Measurements from ENCODE around the gene OXCT2.
A peak's percentile ranks its signal among the peaks of the same experiment; 100 is the strongest.

OXCT2 gene

DNA sequence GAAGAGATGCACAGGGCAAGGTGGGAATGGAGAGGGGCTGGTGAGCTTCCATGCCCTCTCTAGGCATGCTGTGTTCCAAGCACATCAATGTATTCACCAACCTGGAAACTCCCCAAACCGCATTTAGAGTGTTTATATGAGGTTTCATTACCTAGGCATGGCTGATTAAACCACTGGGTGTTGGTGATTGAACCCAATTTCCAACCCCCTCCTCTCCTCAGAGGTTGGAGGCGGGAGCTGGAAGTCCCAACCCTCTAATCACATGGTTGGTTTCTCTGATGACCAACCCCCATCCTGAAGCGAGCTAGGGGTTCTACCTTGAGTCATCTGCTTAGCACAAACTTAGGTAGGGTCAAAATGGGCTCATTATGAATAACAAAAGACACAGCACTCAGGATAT, 35.4 kb downstream of the OXCT2 start:
- ATAC-seq (peak; percentile 34), DNase-seq (peak in 1 of 2 donors; percentile 38)
- Mint-ChIP-seq H3K4me1 (peaks cover 52% of the 10 kb centered on the region), H3K4me3 (no peak overlapping the region), H3K27me3 (peaks cover 31% of the 10 kb centered on the region), H3K27ac (no peak overlapping the region), H3K9me3 (peaks cover 5 to 7% of the 10 kb centered on the region in 2 donors)

- H3K4me3 Mint-ChIP-seq, result no peak overlapping the region
- DNase-seq (no peak), ATAC-seq (no peak)
- H3K27ac Mint-ChIP-seq, result no peak overlapping the region
- H3K27me3 Mint-ChIP-seq, result peaks cover 57% of the 10 kb centered on the region
- peaks cover 5 to 7% of the 10 kb centered on the region in 2 donors for H3K9me3 Mint-ChIP-seq
- peaks cover 39% of the 10 kb centered on the region for H3K4me1 Mint-ChIP-seq
Measured at GRCh38 chr1:39733161-39733560, 38.0 kb downstream of the OXCT2 start.

DNA sequence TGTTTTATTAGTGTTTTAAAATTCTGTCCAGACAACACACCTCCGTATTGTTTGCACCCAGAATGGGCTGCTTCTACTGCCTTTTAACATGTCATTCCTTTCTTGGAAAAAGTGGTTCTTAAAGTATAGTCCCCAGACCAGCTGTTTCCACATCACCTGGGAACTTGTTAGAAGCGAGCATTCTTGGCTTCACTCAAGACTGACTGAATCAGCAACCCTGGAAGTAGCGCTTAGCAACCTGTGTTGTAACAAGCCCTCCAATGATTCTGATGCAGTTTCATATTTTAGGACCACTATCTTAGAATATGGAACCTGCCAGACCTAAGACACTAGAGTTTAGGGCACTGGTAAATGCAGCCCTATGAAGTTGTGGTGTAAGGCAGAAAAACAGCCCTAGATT, 38.4 kb downstream of the OXCT2 start:
- Mint-ChIP-seq H3K27me3 (peaks cover 61% of the 10 kb centered on the region), H3K9me3 (peaks cover 5 to 7% of the 10 kb centered on the region in 2 donors), H3K4me1 (peaks cover 39% of the 10 kb centered on the region), H3K27ac (no peak overlapping the region), H3K4me3 (no peak overlapping the region)
- ATAC-seq, result no peak
- DNase-seq, result no peak

DNA sequence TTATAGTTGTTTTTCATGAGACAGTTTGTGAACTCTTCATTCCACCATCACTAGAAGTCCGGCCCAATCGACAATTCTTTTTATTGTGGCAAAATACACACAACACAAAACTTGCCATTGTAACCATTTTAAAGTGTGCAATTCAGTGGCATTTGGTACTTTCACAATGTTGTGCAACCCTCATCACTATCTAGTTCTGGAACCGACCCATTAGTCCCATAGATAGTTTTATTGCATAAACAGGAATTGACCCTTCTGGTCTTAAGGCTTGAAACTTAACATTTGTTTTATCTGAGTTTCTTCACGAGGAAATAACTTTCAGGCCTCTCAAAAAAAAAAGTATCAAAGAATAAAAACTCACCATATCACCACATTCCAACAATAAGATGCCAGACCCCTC, 41.3 kb downstream of the OXCT2 start:
- Mint-ChIP-seq H3K9me3 (no peaks in the 10 kb centered on the region), H3K4me3 (no peak overlapping the region), H3K4me1 (peaks cover 25% of the 10 kb centered on the region), H3K27me3 (peaks cover 81% of the 10 kb centered on the region), H3K27ac (no peak overlapping the region)
- no peak for ATAC-seq
- DNase-seq, result no peak

GRCh38 chr1:39729030-39729429, 42.1 kb downstream of the OXCT2 start:
- Mint-ChIP-seq H3K27me3 (peaks cover 81% of the 10 kb centered on the region), H3K9me3 (no peaks in the 10 kb centered on the region), H3K4me1 (peaks cover 25% of the 10 kb centered on the region), H3K27ac (no peak overlapping the region), H3K4me3 (peak overlapping the region in 1 of 2 donors; percentile 26)
- ATAC-seq (no peak), DNase-seq (no peak)

- Mint-ChIP-seq H3K9me3 (no peaks in the 10 kb centered on the region), H3K27ac (no peak overlapping the region), H3K4me3 (peak overlapping the region; percentile 17 to 35), H3K4me1 (peaks cover 25% of the 10 kb centered on the region), H3K27me3 (peaks cover 74% of the 10 kb centered on the region)
- no peak for DNase-seq
- ATAC-seq, result no peak
Measured at GRCh38 chr1:39727932-39728317, 43.2 kb downstream of the OXCT2 start.

DNA sequence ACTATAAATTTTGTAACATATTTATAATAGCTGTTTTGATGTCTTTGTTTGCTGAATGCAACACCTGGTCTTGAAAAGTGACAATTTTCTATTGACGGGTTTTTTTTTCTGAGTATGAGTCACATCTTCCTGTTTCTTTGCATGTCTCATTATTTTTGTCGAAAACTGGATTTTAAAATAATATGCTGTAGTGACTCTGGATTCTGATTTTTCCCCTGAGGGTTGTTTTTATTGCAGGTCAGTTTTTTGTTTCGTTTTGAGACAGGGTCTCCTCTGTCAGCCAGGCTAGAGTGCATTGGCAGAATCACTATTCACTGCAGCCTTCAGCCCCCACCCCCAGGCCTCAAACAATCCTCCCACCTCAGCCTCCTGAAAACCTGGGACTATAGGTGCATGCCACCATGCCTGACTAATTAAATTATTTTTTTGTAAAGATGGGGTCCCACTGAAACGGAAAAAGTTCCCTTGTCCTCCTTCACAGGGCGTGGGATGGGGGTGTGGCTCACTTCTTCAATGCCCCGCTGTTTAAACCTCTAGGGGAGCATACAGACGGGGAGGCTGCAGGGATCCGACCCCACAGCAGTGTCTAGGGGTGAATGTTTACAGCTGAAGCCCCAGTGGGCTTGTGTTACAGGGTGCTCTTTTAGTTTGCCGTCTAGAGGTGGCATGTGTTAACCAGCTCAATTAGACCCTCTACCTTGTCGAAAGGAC, 43.8 kb downstream of the OXCT2 start:
- Mint-ChIP-seq H3K4me3 (peak overlapping the region; percentile 17 to 35), H3K27ac (no peak overlapping the region), H3K9me3 (no peaks in the 10 kb centered on the region), H3K4me1 (peaks cover 25% of the 10 kb centered on the region), H3K27me3 (peaks cover 73% of the 10 kb centered on the region)
- peak; percentile 39 for ATAC-seq
- no peak for DNase-seq

GRCh38 chr1:39726600-39726999, 44.5 kb downstream of the OXCT2 start:
- Mint-ChIP-seq H3K4me1 (peaks cover 25% of the 10 kb centered on the region), H3K27me3 (peaks cover 81% of the 10 kb centered on the region), H3K9me3 (no peaks in the 10 kb centered on the region), H3K27ac (no peak overlapping the region), H3K4me3 (no peak overlapping the region)
- DNase-seq, result no peak
- no peak for ATAC-seq

DNA sequence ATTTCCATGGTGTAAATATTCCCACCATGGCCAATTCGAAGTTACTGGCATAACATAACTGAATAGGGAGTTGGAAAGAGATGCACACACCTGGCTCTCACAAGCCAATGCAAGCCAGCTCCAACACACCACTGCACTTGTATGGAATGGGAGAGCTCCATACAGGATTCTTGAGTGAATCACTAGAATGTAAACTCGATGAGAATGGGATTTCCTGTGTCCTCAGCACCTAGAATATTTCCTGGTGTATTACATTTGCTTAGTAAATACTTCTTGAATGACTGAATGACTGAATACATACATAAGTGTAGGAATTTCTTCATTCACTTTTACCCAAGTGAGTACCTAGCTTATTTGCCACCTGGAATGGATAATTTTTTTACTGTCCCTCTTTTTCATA, 48.7 kb downstream of the OXCT2 start:
- peaks cover 65% of the 10 kb centered on the region for H3K27me3 Mint-ChIP-seq
- no peak for ATAC-seq
- no peak overlapping the region for H3K27ac Mint-ChIP-seq
- H3K9me3 Mint-ChIP-seq, result no peaks in the 10 kb centered on the region
- no peak for DNase-seq
- H3K4me3 Mint-ChIP-seq, result no peak overlapping the region
- H3K4me1 Mint-ChIP-seq, result peaks cover 5% of the 10 kb centered on the region

DNA sequence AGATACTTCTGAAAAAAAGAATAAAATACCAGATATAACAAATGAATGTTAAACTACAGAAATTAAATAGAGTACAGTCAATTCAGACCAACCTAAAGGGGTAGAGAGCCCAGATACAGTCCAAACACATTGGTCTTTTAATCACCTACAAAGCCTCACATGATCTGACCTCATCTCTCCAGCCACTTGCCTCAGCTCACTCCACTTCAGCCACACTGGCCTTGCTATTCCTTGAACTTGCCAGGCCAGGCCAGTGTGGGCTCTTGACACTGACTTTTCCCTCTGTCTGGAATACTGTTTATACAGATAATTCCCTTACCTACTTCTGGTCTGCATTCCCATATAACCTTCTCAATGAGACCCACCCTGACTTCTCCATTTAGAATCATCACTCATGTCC, 49.5 kb downstream of the OXCT2 start:
- H3K27ac Mint-ChIP-seq, result no peak overlapping the region
- no peaks in the 10 kb centered on the region for H3K9me3 Mint-ChIP-seq
- no peak overlapping the region for H3K4me3 Mint-ChIP-seq
- H3K4me1 Mint-ChIP-seq, result no peaks in the 10 kb centered on the region
- DNase-seq (no peak), ATAC-seq (no peak)
- peaks cover 65% of the 10 kb centered on the region for H3K27me3 Mint-ChIP-seq

DNA sequence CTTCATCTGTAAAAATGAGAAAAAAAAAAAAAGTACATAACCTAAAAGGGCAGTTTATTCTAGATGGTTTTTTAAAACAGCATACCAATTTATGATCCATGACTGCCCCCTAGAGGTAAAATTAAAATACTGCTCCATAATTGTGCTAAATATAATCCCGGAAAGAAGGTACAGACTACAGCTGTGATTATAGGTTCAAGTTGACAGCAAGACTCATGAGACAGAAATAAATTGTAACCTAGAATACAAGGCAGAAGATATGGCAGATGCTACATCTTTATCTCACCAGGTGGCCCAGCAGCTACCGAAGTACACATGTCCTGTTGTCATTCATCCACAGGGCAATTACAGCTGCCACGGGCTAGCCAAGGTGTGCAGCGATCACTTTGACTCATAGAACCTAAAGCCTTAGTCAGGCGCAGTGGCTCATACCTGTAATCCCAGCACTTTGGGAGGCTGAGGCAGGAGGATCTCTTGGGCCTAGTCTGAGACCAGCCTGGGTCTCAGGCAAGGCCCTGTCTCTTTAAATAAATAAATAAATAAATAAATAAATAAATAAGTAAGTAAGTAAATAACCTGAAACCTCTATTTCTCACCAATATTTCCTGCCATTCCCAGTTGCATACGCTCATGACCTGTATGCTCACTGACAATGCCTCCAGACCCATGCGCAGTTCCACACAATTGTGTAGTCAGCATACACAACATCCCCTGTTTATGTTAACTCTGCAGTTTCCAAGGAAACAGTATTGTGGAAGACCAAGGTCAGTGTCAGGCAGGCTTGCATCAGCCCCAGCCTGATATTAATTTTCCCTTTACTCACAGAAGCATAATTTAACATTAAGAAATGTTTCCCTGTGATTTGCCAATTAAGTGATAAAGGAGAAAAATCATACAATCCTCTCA, 50.8 kb downstream of the OXCT2 start:
- H3K4me1 Mint-ChIP-seq, result no peaks in the 10 kb centered on the region
- DNase-seq (no peak), ATAC-seq (peak; percentile 71)
- H3K27me3 Mint-ChIP-seq, result peaks cover 60% of the 10 kb centered on the region
- no peak overlapping the region for H3K27ac Mint-ChIP-seq
- H3K9me3 Mint-ChIP-seq, result no peaks in the 10 kb centered on the region
- H3K4me3 Mint-ChIP-seq, result no peak overlapping the region
